Fibroblast of villous mesenchyme (primary cell): ENCODE measurements around the gene B3GNT4. TPM values are rescaled to one million over a fixed set of nuclear protein-coding genes. Genes with fewer than 3 reads are reported as not detected.
"Not testable (repeated sequence)": the region's sequence is repeated elsewhere in the genome, so short reads cannot be mapped to it uniquely, and the experiment has no call there.

Experiments used
- DNase-seq: peaks from one replicate; pipeline ENCODE4 v3.0.0-alpha.2; 2010; ENCODE audit warnings: low read depth
- H3K4me3 ChIP-seq: 2 replicates; pipeline ENCODE4 v1.5.1; 2011; ENCODE audit warnings: low read depth, mild to moderate bottlenecking, low read length
- CTCF ChIP-seq: IDR thresholded peaks from 2 replicates; pipeline ENCODE4 v1.5.1; 2012; ENCODE audit warnings: low read depth, mild to moderate bottlenecking, low read length; ENCODE audit not compliant: insufficient read depth
- total RNA-seq: library from RNA; depleted of rRNA; stranded (reverse); fragments of >200 nt; gene quantifications from 2 replicates; pipeline ENCODE4 v1.2.3, GENCODE V29; 2012

Gene B3GNT4
- total RNA-seq, 1 donor: under 0.01 TPM

- DNase-seq: no peak
- no peak for TF ChIP-seq CTCF
- H3K4me3 ChIP-seq: no peak within 1 kb of the TSS
Observed at GRCh38 chr12:122174155-122174845, 29.2 kb upstream of the B3GNT4 start, which contains the start of gene IL31. Gene IL31, minus strand, starts transcription at chr12:122174221. Its CDS starts 49 bp downstream, at chr12:122174172.

- DNase-seq: peak; percentile 50
- not testable (repeated sequence) for H3K4me3 ChIP-seq
Observed at GRCh38 chr12:122176473-122176872, 27.0 kb upstream of the B3GNT4 start.

GRCh38 chr12:122182887-122183587 is 20.5 kb upstream of the B3GNT4 start, which contains the start of gene LRRC43:
Gene LRRC43, plus strand, starts transcription at chr12:122183123. Its CDS starts 22 bp downstream, at chr12:122183145.
- no peak for TF ChIP-seq CTCF
- peak within 1 kb of the TSS; percentile 58 for H3K4me3 ChIP-seq
- DNase-seq: peak; percentile 33

GRCh38 chr12:122183588-122183940 is 19.9 kb upstream of the B3GNT4 start:
- peak overlapping the region; percentile 58 for H3K4me3 ChIP-seq
- no peak for TF ChIP-seq CTCF
- DNase-seq: no peak

- no peak for TF ChIP-seq CTCF
- no peak overlapping the region for H3K4me3 ChIP-seq
- no peak for DNase-seq
Observed at GRCh38 chr12:122184517-122184916, 19.0 kb upstream of the B3GNT4 start.

- no peak for DNase-seq
Observed at GRCh38 chr12:122185079-122185478, 18.4 kb upstream of the B3GNT4 start.

More at GRCh38 chr12:122185079-122185478, 18.4 kb upstream of the B3GNT4 start:
- H3K4me3 ChIP-seq: no peak overlapping the region
- TF ChIP-seq CTCF: no peak
